SU-DHL-6 (cell line): ENCODE data around the gene TM4SF18.

ENCODE experiments used
- H2AFZ ChIP-seq: fragments of 200-600 bp; sonication (generic); 2 replicates; pipeline ENCODE4 v1.6.1; 2014; ENCODE audit warnings: low read depth, mild to moderate bottlenecking, moderate library complexity, mixed read lengths, antibody characterized with exemption, low read length; ENCODE audit not compliant: severe bottlenecking
- H3F3A ChIP-seq: fragments of 200-600 bp; shearing (Covaris generic); 2 replicates; pipeline ENCODE4 v1.6.0; 2016; ENCODE audit warnings: antibody characterized with exemption, mild to moderate bottlenecking; ENCODE audit not compliant: insufficient read depth
- H3K27ac ChIP-seq: fragments of 200-600 bp; sonication (generic); 2 replicates; pipeline ENCODE4 v1.5.1; 2016; ENCODE audit warnings: low read depth, mild to moderate bottlenecking, low read length, moderate library complexity, mixed read lengths
- H3K27me3 ChIP-seq: fragments of 200-600 bp; sonication (generic), shearing (Covaris generic); 2 replicates; pipeline ENCODE4 v1.6.0; 2014; ENCODE audit warnings: mild to moderate bottlenecking, low read length
- H3K36me3 ChIP-seq: fragments of 200-600 bp; sonication (generic); 2 replicates; pipeline ENCODE4 v1.6.1; 2014; ENCODE audit warnings: mild to moderate bottlenecking, low read length, mixed read lengths
- H3K4me2 ChIP-seq: fragments of 300-600, 200-600 bp; shearing (Covaris generic), sonication (generic); 2 replicates; pipeline ENCODE4 v1.6.0; 2014; ENCODE audit warnings: low read length, low read depth, mild to moderate bottlenecking; ENCODE audit not compliant: poor library complexity, severe bottlenecking
- H3K4me3 ChIP-seq: fragments of 200-600 bp; sonication (generic); 2 replicates; pipeline ENCODE4 v1.5.1; 2014; ENCODE audit warnings: antibody characterized with exemption, low read length, mild to moderate bottlenecking, mixed read lengths; ENCODE audit not compliant: insufficient read depth, poor library complexity, severe bottlenecking
- H3K79me2 ChIP-seq: fragments of 200-600 bp; sonication (generic); 2 replicates; pipeline ENCODE4 v1.6.1; 2014; ENCODE audit warnings: mild to moderate bottlenecking, low read length, moderate library complexity; ENCODE audit not compliant: insufficient read depth
- H3K9ac ChIP-seq: fragments of 200-600 bp; sonication (generic); 2 replicates; pipeline ENCODE4 v1.7.0; 2014; ENCODE audit warnings: mild to moderate bottlenecking, low read length
- H3K9me2 ChIP-seq: fragments of 200-600 bp; sonication (generic); replicated peaks from 2 replicates; pipeline ENCODE4 v1.6.1; 2014; ENCODE audit warnings: low read length; ENCODE audit not compliant: insufficient read depth
- H3K9me3 ChIP-seq: fragments of 200-600 bp; sonication (generic); 2 replicates; pipeline ENCODE4 v1.6.1; 2014; ENCODE audit warnings: low read length, mixed read lengths; ENCODE audit not compliant: insufficient read depth
- H4K20me1 ChIP-seq: fragments of 200-600 bp; sonication (generic); 2 replicates; pipeline ENCODE4 v1.6.1; 2014; ENCODE audit warnings: low read depth, mild to moderate bottlenecking, antibody characterized with exemption, low read length, moderate library complexity, mixed read lengths
- EZH2phosphoT487 ChIP-seq: fragments of 200-600 bp; sonication (generic), shearing (Covaris generic); conservative IDR thresholded peaks from 2 replicates; pipeline ENCODE4 v1.6.1; 2018; ENCODE audit warnings: mild to moderate bottlenecking, antibody characterized with exemption, low read length, moderate library complexity, mixed read lengths
- TF ChIP-seq, protein P1 (sequence below): fragments of 200-600 bp; sonication (generic); IDR thresholded peaks from one replicate; pipeline ENCODE4 v1.5.1; 2017; ENCODE audit warnings: antibody characterized with exemption, mild to moderate bottlenecking, low read length, moderate library complexity; ENCODE audit not compliant: insufficient read depth, poor library complexity, severe bottlenecking

TM4SF18 gene

DNA sequence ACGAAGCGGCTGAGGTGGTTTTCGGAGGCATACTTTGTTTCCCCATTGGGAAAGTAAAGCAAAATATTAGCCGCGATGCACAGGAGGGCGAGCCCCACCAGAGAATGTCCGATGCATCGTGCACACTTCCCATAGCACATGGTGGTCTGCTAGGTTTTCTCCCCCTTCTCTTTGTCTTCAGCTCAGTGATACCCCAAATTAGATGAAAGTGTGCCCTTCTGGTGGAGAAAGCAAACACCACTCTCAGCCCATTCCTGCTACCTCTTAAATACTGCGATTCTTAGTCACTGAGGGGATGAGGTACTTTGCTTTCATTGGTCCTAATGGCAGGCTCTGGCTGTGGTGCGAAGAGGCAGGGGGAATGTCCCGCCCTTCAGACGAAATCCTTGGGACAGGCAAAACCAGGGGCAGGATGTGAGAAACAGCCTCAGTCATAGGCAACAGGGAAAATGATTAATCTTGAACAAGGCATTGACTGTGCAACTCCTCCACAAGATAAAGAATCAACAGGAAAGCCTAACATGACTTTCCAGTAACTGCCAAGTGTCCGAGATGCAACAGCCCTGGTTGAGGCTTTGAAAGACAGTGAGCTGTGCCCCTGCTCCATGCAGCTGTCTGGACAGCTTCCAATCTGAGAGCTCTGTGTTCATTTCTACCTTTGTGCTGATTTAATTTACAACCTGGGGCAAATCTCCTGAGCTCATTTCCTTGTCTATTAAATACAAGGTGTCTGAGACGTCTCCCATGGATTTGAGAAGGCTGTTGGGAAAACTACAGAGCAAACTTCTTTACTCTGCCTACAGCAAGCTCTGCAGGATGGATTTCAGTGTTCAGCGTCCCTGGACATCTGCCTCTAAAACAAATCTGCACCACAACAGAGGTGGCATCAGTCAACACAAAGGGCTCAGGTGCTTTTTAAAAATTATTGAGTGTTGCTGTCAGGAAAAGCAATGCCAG, 44.2 kb upstream of the TM4SF18 start, which contains the start of gene TM4SF1:
Gene TM4SF1 (minus strand): TSS at position 242 of the 957 bp plus-strand sequence. CDS start 102 bp downstream, at position 140.
- Histone ChIP-seq H3K4me2 (no peak within 1 kb of the TSS), H3K9me3 (no peaks in the 10 kb centered on the region), H3K9ac (no peak within 1 kb of the TSS), H3K36me3 (no peaks in the 10 kb centered on the region), H3F3A (no peaks in the 10 kb centered on the region), H3K4me3 (no peak within 1 kb of the TSS), H3K9me2 (no peaks in the 10 kb centered on the region), H3K27me3 (no peaks in the 10 kb centered on the region), H3K27ac (no peak within 1 kb of the TSS), H2AFZ (no peak within 1 kb of the TSS), H3K79me2 (no peaks in the 10 kb centered on the region), H4K20me1 (no peaks in the 10 kb centered on the region)
- TF ChIP-seq, protein P1, sequence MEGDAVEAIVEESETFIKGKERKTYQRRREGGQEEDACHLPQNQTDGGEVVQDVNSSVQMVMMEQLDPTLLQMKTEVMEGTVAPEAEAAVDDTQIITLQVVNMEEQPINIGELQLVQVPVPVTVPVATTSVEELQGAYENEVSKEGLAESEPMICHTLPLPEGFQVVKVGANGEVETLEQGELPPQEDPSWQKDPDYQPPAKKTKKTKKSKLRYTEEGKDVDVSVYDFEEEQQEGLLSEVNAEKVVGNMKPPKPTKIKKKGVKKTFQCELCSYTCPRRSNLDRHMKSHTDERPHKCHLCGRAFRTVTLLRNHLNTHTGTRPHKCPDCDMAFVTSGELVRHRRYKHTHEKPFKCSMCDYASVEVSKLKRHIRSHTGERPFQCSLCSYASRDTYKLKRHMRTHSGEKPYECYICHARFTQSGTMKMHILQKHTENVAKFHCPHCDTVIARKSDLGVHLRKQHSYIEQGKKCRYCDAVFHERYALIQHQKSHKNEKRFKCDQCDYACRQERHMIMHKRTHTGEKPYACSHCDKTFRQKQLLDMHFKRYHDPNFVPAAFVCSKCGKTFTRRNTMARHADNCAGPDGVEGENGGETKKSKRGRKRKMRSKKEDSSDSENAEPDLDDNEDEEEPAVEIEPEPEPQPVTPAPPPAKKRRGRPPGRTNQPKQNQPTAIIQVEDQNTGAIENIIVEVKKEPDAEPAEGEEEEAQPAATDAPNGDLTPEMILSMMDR: no peak
- TF ChIP-seq EZH2phosphoT487: no peak

DNA sequence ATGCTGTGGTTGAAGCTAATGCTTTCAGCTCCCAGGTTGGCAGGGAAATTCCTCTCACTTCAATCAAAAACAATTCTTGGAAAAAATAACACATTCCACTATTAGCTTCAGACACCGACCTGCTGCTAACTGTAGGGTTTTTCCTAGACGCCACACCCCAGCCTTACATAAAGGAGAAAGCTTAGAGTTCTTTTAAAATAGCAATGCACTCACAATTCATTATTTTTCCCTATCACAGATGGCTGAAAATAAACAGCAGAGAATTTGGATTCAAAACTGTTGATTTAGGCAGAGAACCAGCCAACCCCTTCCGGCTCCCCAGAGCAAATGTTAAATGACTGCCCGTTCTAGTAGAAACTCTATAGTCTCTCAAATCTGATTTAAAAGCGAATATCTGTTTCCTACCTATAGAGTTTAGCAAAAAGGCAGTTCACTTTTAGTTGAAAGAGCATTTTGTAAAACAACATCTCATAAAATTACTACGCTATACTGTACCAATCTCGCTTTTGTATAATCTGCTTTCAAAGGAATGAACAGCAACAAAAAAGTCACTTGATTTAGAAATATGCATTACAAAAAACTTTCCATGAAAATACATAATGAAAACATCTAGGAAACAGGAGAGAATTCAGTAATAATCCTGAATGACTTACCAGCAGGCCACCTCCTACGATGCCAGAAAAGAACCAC, 43.4 kb upstream of the TM4SF18 start:
- Histone ChIP-seq H3K9me2 (no peaks in the 10 kb centered on the region), H3K4me2 (no peak overlapping the region), H3F3A (no peaks in the 10 kb centered on the region), H3K4me3 (no peak overlapping the region), H3K9me3 (no peaks in the 10 kb centered on the region), H3K9ac (no peak overlapping the region), H3K79me2 (no peaks in the 10 kb centered on the region), H3K36me3 (no peaks in the 10 kb centered on the region), H3K27me3 (no peaks in the 10 kb centered on the region), H2AFZ (no peak overlapping the region), H4K20me1 (no peaks in the 10 kb centered on the region), H3K27ac (no peak overlapping the region)
- TF ChIP-seq EZH2phosphoT487: no peak
- TF ChIP-seq, protein P1: no peak

DNA sequence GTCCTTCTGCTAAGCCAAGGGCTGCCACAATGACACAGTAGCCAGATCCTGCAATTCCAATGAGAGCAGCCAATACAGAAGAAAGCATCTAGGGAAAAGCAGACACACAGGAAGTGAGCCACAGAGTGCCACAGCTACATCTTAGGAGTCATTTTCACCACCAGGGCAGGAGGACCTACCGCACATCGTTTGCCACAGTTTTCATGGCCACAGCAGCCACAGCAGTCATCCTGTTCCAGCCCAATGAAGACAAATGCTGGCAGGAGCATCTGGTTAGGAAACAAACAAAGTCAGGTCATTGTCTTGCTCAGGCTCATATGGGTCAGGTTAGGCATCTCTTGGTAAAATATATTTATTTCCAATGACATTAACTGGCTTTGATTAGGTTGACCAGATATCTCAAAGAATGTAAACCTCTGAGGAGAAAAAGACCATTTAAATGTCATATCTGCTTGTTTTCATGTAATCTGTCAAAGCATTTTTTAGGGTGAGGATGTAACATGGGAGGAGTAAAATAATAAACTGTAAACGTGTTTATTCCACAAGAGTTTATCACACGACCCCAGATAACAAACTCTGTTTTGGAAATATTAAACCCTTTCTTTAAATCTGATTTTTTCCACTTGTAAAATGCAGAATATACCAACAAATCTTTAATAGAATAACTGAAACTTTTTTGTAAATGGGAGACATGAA, 42.2 kb upstream of the TM4SF18 start:
- no peak overlapping the region for H2AFZ ChIP-seq

More for the DNA sequence above, 42.2 kb upstream of the TM4SF18 start:
- no peak overlapping the region for H3K27ac ChIP-seq
- H3K9ac ChIP-seq: no peak overlapping the region
- no peak overlapping the region for H3K4me3 ChIP-seq
- H4K20me1 ChIP-seq: no peaks in the 10 kb centered on the region
- TF ChIP-seq EZH2phosphoT487: no peak
- TF ChIP-seq, protein P1: no peak
- H3K79me2 ChIP-seq: no peaks in the 10 kb centered on the region
- H3K9me2 ChIP-seq: no peaks in the 10 kb centered on the region
- H3K9me3 ChIP-seq: no peaks in the 10 kb centered on the region
- no peaks in the 10 kb centered on the region for H3K36me3 ChIP-seq
- no peak overlapping the region for H3K4me2 ChIP-seq
- H3F3A ChIP-seq: no peaks in the 10 kb centered on the region
- no peaks in the 10 kb centered on the region for H3K27me3 ChIP-seq
